A673 (cell line): ENCODE measurements around the gene ZDHHC7. TPM values are rescaled to one million over a fixed set of nuclear protein-coding genes. Genes with fewer than 3 reads are reported as not detected.

Experiments used
- BruUV-seq: library from RNA; stranded (reverse); fragments of 400-500 nt; replicated peaks from 2 replicates; lab custom pipeline; 2021; lab: Mats Ljungman, UMichigan
- CTCF ChIA-PET: fragments of 300-600 bp; sonication (Branson Sonifier 250); formaldehyde crosslinking; loops from one replicate; lab custom pipeline; 2022; ENCODE audit warnings: antibody characterized with exemption; lab: Charles Lee
- POLR2A ChIA-PET: fragments of 300-600 bp; sonication (Branson Sonifier 250); formaldehyde crosslinking; loops from one replicate; lab custom pipeline; 2022; ENCODE audit warnings: antibody characterized with exemption; ENCODE audit not compliant: low non-redundant PET; lab: Charles Lee
- DNase-seq: peaks from one replicate; pipeline ENCODE4 v3.0.0-alpha.2; 2015; ENCODE audit warnings: low spot score
- H3K27ac ChIP-seq: fragments of 200-600 bp; sonication (generic); 2 replicates; pipeline ENCODE4 v1.5.1; 2016; ENCODE audit warnings: mixed run types, low read depth, mild to moderate bottlenecking, mixed read lengths, antibody characterized with exemption, low read length; ENCODE audit not compliant: poor library complexity, severe bottlenecking
- H3K27me3 ChIP-seq: fragments of 200-600 bp; sonication (generic); replicated peaks from 2 replicates; pipeline ENCODE4 v1.6.1; 2017; ENCODE audit warnings: mixed run types, low read depth, mild to moderate bottlenecking, mixed read lengths, antibody characterized with exemption, low read length; ENCODE audit not compliant: insufficient read depth, poor library complexity
- H3K36me3 ChIP-seq: fragments of 200-600 bp; sonication (generic); 2 replicates; pipeline ENCODE4 v1.6.1; 2016; ENCODE audit warnings: mixed run types, mild to moderate bottlenecking, mixed read lengths, antibody characterized with exemption, low read length; ENCODE audit not compliant: insufficient read depth, poor library complexity, severe bottlenecking
- H3K4me1 ChIP-seq: fragments of 200-600 bp; sonication (generic); 2 replicates; pipeline ENCODE4 v1.6.1; 2017; ENCODE audit warnings: mixed run types, mild to moderate bottlenecking, mixed read lengths, antibody characterized with exemption, low read length; ENCODE audit not compliant: insufficient read depth, poor library complexity, severe bottlenecking
- H3K4me3 ChIP-seq: fragments of 200-600 bp; sonication (generic); 2 replicates; pipeline ENCODE4 v1.5.1; 2016; ENCODE audit warnings: low read depth, mixed run types, mild to moderate bottlenecking, mixed read lengths, low read length; ENCODE audit not compliant: poor library complexity, severe bottlenecking
- H3K9me3 ChIP-seq: fragments of 200-600 bp; sonication (generic); 2 replicates; pipeline ENCODE4 v1.6.1; 2016; ENCODE audit warnings: mixed run types, low read depth, mild to moderate bottlenecking, mixed read lengths, antibody characterized with exemption, low read length; ENCODE audit not compliant: poor library complexity, severe bottlenecking
- CTCF ChIP-seq: fragments of 300-800, 200-600 bp; sonication (generic); conservative IDR thresholded peaks from 2 replicates; pipeline ENCODE4 v1.5.1; 2017; ENCODE audit warnings: low read depth, mild to moderate bottlenecking, antibody characterized with exemption, low read length, moderate library complexity, mixed read lengths
- EZH2 ChIP-seq: fragments of 200-600 bp; sonication (generic); IDR thresholded peaks from 2 replicates; pipeline ENCODE4 v1.6.1; 2017; ENCODE audit warnings: borderline replicate concordance, low read depth, mild to moderate bottlenecking, mixed read lengths, antibody characterized with exemption, low read length; ENCODE audit not compliant: poor library complexity, severe bottlenecking
- intact Hi-C: fragments of 100-400 bp; cut with micrococcal nuclease; formaldehyde crosslinking; loops from one replicate; pipeline ENCODE4 v1.10.0; 2022; ENCODE audit not compliant: unreplicated experiment
- total RNA-seq: library from RNA; stranded (reverse); gene quantifications from 2 replicates; pipeline ENCODE4 v1.2.3, GENCODE V29; 2021

ZDHHC7 gene
- total RNA-seq, 1 experiment from 2014 or later: 43.5 TPM

- H3K27ac ChIP-seq: no peak overlapping the region
- no peaks in the 10 kb centered on the region for H3K9me3 ChIP-seq
- H3K4me1 ChIP-seq: no peaks in the 10 kb centered on the region
- no peak for DNase-seq
- H3K36me3 ChIP-seq: peaks cover 6% of the 10 kb centered on the region
- ChIA-PET CTCF (no interaction called here), POLR2A (no interaction called here)
- H3K4me3 ChIP-seq: no peak overlapping the region
- no peak for TF ChIP-seq CTCF
- TF ChIP-seq EZH2: no peak
- no TSS peak for BruUV-seq
- intact Hi-C loops: no loop called here
- H3K27me3 ChIP-seq: no peaks in the 10 kb centered on the region
Measured at GRCh38 chr16:84995663-84996062, 15.7 kb downstream of the ZDHHC7 start.

DNA sequence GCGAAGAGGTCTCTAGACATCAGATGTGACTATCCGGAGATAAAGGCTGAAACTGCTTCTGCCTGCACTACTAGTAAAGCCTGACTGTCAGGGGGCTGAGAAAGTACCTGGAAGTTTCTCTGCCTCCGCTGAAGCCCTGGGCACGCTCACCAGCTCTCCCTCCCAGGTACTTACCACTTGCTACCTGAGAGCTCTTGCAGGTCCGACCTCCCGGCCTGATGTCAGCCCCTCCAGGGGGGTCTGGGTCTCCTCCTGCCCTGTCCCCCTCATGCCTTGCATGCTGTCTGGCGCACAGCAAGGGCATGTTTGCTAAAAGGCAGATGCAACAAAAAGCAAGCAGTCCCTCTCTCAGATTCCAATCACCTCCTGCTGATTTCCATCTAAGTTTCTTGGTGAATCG is 17.4 kb downstream of the ZDHHC7 start:
- intact Hi-C loops: no loop called here
- no peak for DNase-seq
- TF ChIP-seq EZH2 (no peak), CTCF (no peak)
- Histone ChIP-seq H3K27me3 (no peaks in the 10 kb centered on the region), H3K4me3 (no peak overlapping the region), H3K4me1 (no peaks in the 10 kb centered on the region), H3K36me3 (peaks cover 17% of the 10 kb centered on the region), H3K27ac (no peak overlapping the region), H3K9me3 (no peaks in the 10 kb centered on the region)
- POLR2A ChIA-PET: no interaction called here
- no TSS peak for BruUV-seq
- CTCF ChIA-PET: no interaction called here

DNA sequence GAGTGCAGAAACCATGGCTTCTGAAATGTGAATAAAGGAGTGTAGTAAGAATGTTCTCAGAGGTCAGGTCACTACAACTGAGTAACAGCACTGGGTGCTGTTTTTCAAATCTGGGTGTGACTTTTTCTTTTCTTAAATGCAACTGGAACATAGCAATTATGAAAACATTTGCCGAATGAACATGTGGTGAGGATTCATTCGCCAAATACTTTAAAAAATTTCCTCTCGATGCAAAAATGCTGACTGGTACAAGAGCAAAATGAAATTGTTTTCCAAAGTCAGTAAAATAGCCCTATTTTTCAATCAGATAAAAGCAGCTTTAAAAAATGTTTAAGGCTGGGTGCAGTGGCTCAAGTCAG is 18.6 kb downstream of the ZDHHC7 start:
- TF ChIP-seq CTCF (no peak), EZH2 (no peak)
- intact Hi-C loops: no loop called here
- Histone ChIP-seq H3K27me3 (no peaks in the 10 kb centered on the region), H3K4me1 (no peaks in the 10 kb centered on the region), H3K9me3 (no peaks in the 10 kb centered on the region), H3K27ac (no peak overlapping the region), H3K36me3 (peaks cover 26% of the 10 kb centered on the region), H3K4me3 (no peak overlapping the region)
- no TSS peak for BruUV-seq
- POLR2A ChIA-PET: no interaction called here
- CTCF ChIA-PET: no interaction called here
- DNase-seq: no peak
